HUES64 (cell line): Measurements from ENCODE around the gene BPIFB6.

Experiments
- H3K27ac ChIP-seq: 2 replicates; pipeline ENCODE4 v1.7.0; 2013; ENCODE audit warnings: low read depth, low read length, inconsistent platforms
- H3K27me3 ChIP-seq: 2 replicates; pipeline ENCODE4 v1.6.1; 2013; ENCODE audit warnings: mild to moderate bottlenecking, low read length; ENCODE audit not compliant: insufficient read depth
- H3K36me3 ChIP-seq: 2 replicates; pipeline ENCODE4 v1.6.1; 2013; ENCODE audit warnings: mild to moderate bottlenecking, low read length; ENCODE audit not compliant: insufficient read depth
- H3K4me1 ChIP-seq: 2 replicates; pipeline ENCODE4 v1.6.1; 2013; ENCODE audit warnings: mild to moderate bottlenecking, low read length, moderate library complexity; ENCODE audit not compliant: insufficient read depth
- H3K4me3 ChIP-seq: 2 replicates; pipeline ENCODE4 v1.5.1; 2013; ENCODE audit warnings: mild to moderate bottlenecking, low read length, moderate library complexity
- H3K9ac ChIP-seq: 2 replicates; pipeline ENCODE4 v1.6.1; 2013; ENCODE audit warnings: mild to moderate bottlenecking, low read depth, low read length
- H3K9me3 ChIP-seq: 2 replicates; pipeline ENCODE4 v1.6.1; 2013; ENCODE audit warnings: low read depth, low read length; ENCODE audit not compliant: insufficient read depth
- WGBS: fragments of 150-250, 120-280 bp; methylation state at CpG from one replicate; pipeline ENCODE4 v1.1.7; 2013; ENCODE audit warnings: missing lambda C conversion rate; 5-methylcytosine and 5-hydroxymethylcytosine counted together

BPIFB6 gene

GRCh38 chr20:32990426-32990825 is 41.0 kb upstream of the BPIFB6 start:
- Histone ChIP-seq H3K4me1 (no peaks in the 10 kb centered on the region), H3K4me3 (no peak overlapping the region), H3K27ac (no peak overlapping the region), H3K9ac (no peak overlapping the region), H3K27me3 (no peaks in the 10 kb centered on the region), H3K9me3 (no peaks in the 10 kb centered on the region), H3K36me3 (no peaks in the 10 kb centered on the region)
- 86% methylated on average over 3 of the region's 3 CpGs for WGBS

- no peaks in the 10 kb centered on the region for H3K4me1 ChIP-seq
- H3K9me3 ChIP-seq = no peaks in the 10 kb centered on the region
- no peak overlapping the region for H3K9ac ChIP-seq
- H3K4me3 ChIP-seq = no peak overlapping the region
- no peaks in the 10 kb centered on the region for H3K27me3 ChIP-seq
- no peak overlapping the region for H3K27ac ChIP-seq
- H3K36me3 ChIP-seq = no peaks in the 10 kb centered on the region
- 82% methylated on average over 2 of the region's 3 CpGs for WGBS
Measured at GRCh38 chr20:32991383-32991782, 40.1 kb upstream of the BPIFB6 start.

GRCh38 chr20:32991792-32992641 is 39.4 kb upstream of the BPIFB6 start:
- Histone ChIP-seq H3K27ac (no peak overlapping the region), H3K27me3 (no peaks in the 10 kb centered on the region), H3K9ac (no peak overlapping the region), H3K4me3 (no peak overlapping the region), H3K36me3 (no peaks in the 10 kb centered on the region), H3K9me3 (no peaks in the 10 kb centered on the region), H3K4me1 (no peaks in the 10 kb centered on the region)
- WGBS = 83% methylated on average over 8 of the region's 8 CpGs

GRCh38 chr20:32993496-32994050 is 37.9 kb upstream of the BPIFB6 start:
- Histone ChIP-seq H3K36me3 (no peaks in the 10 kb centered on the region), H3K9me3 (no peaks in the 10 kb centered on the region), H3K4me3 (no peak overlapping the region), H3K4me1 (no peaks in the 10 kb centered on the region), H3K27me3 (no peaks in the 10 kb centered on the region), H3K9ac (no peak overlapping the region), H3K27ac (no peak overlapping the region)
- WGBS = 91% methylated on average over 8 of the region's 8 CpGs

GRCh38 chr20:32995802-32996201 is 35.6 kb upstream of the BPIFB6 start:
- Histone ChIP-seq H3K4me3 (no peak overlapping the region), H3K27me3 (no peaks in the 10 kb centered on the region), H3K4me1 (no peaks in the 10 kb centered on the region), H3K9me3 (no peaks in the 10 kb centered on the region), H3K36me3 (no peaks in the 10 kb centered on the region), H3K9ac (no peak overlapping the region), H3K27ac (no peak overlapping the region)

GRCh38 chr20:32997431-32997830 is 34.0 kb upstream of the BPIFB6 start:
- no peaks in the 10 kb centered on the region for H3K4me1 ChIP-seq
- H3K27me3 ChIP-seq = no peaks in the 10 kb centered on the region
- H3K9ac ChIP-seq = no peak overlapping the region
- H3K9me3 ChIP-seq = no peaks in the 10 kb centered on the region
- no peaks in the 10 kb centered on the region for H3K36me3 ChIP-seq
- no peak overlapping the region for H3K4me3 ChIP-seq
- 87% methylated on average over 2 of the region's 2 CpGs for WGBS
- H3K27ac ChIP-seq = no peak overlapping the region

- WGBS = 86% methylated on average over 8 of the region's 9 CpGs
- Histone ChIP-seq H3K9ac (no peak overlapping the region), H3K4me3 (no peak overlapping the region), H3K27ac (no peak overlapping the region), H3K4me1 (no peaks in the 10 kb centered on the region), H3K27me3 (no peaks in the 10 kb centered on the region), H3K9me3 (no peaks in the 10 kb centered on the region), H3K36me3 (no peaks in the 10 kb centered on the region)
Measured at GRCh38 chr20:32999603-33000250, 31.7 kb upstream of the BPIFB6 start.

- H3K36me3 ChIP-seq = no peaks in the 10 kb centered on the region
- peaks cover 4% of the 10 kb centered on the region; the same call in 1 of the 2 replicates for H3K9me3 ChIP-seq
- H3K9ac ChIP-seq = no peak overlapping the region
- no peak overlapping the region for H3K4me3 ChIP-seq
- no peak overlapping the region for H3K27ac ChIP-seq
- no peaks in the 10 kb centered on the region for H3K27me3 ChIP-seq
- H3K4me1 ChIP-seq = no peaks in the 10 kb centered on the region
- WGBS = 71% methylated on average over 9 of the region's 9 CpGs
Measured at GRCh38 chr20:33000802-33001466, 30.5 kb upstream of the BPIFB6 start.

GRCh38 chr20:33002087-33002808 is 29.2 kb upstream of the BPIFB6 start:
- Histone ChIP-seq H3K36me3 (no peaks in the 10 kb centered on the region), H3K27ac (no peak overlapping the region)
- 90% methylated on average over 7 of the region's 7 CpGs for WGBS

GRCh38 chr20:33004141-33004751 is 27.2 kb upstream of the BPIFB6 start, which contains the start of gene SUN5:
Gene SUN5 (minus strand): TSS chr20:33004433. CDS start chr20:33004340, 93 bp downstream.
- H3K9ac ChIP-seq = no peak within 1 kb of the TSS
- no peak within 1 kb of the TSS for H3K4me3 ChIP-seq
- no peak within 1 kb of the TSS for H3K27ac ChIP-seq
- H3K4me1 ChIP-seq = no peaks in the 10 kb centered on the region
- H3K9me3 ChIP-seq = peaks cover 4% of the 10 kb centered on the region; the same call in 1 of the 2 replicates
- H3K36me3 ChIP-seq = no peaks in the 10 kb centered on the region
- WGBS = 96% methylated on average over 6 of the region's 6 CpGs
- H3K27me3 ChIP-seq = no peaks in the 10 kb centered on the region

More at GRCh38 chr20:33002087-33002808, 29.2 kb upstream of the BPIFB6 start:
- Histone ChIP-seq H3K9me3 (peaks cover 4% of the 10 kb centered on the region; the same call in 1 of the 2 replicates), H3K4me3 (no peak overlapping the region), H3K27me3 (no peaks in the 10 kb centered on the region), H3K4me1 (no peaks in the 10 kb centered on the region), H3K9ac (no peak overlapping the region)
